GM23248 (cell line): ENCODE measurements around the gene ATE1. TPM values are rescaled to one million over a fixed set of nuclear protein-coding genes. Genes with fewer than 3 reads are reported as not detected.

Experiments used
- DNase-seq: peaks from one replicate; pipeline ENCODE4 v3.0.0-alpha.2; 2015
- H2AFZ ChIP-seq: fragments of 200-600 bp; sonication (generic); 2 replicates; pipeline ENCODE4 v1.6.1; 2016; ENCODE audit warnings: antibody characterized with exemption
- H3F3A ChIP-seq: fragments of 200-600 bp; sonication (generic); 2 replicates; pipeline ENCODE4 v1.6.1; 2016; ENCODE audit warnings: mild to moderate bottlenecking, antibody characterized with exemption, mixed run types; ENCODE audit not compliant: insufficient read depth
- H3K27ac ChIP-seq: fragments of 200-600 bp; sonication (generic); 2 replicates; pipeline ENCODE4 v1.5.1; 2016; ENCODE audit warnings: mild to moderate bottlenecking
- H3K27me3 ChIP-seq: fragments of 200-600 bp; sonication (generic); replicated peaks from 2 replicates; pipeline ENCODE4 v1.6.1; 2016; ENCODE audit warnings: mild to moderate bottlenecking; ENCODE audit not compliant: insufficient read depth
- H3K36me3 ChIP-seq: fragments of 200-600 bp; sonication (generic); 2 replicates; pipeline ENCODE4 v1.6.1; 2016; ENCODE audit warnings: low read depth, mild to moderate bottlenecking
- H3K4me1 ChIP-seq: fragments of 200-600 bp; sonication (generic); 2 replicates; pipeline ENCODE4 v1.6.1; 2016; ENCODE audit warnings: mild to moderate bottlenecking; ENCODE audit not compliant: insufficient read depth
- H3K4me2 ChIP-seq: fragments of 200-600 bp; sonication (generic); one replicate; pipeline ENCODE4 v1.6.1; 2016; ENCODE audit warnings: mild to moderate bottlenecking; ENCODE audit not compliant: unreplicated experiment
- H3K4me3 ChIP-seq: fragments of 200-600 bp; sonication (generic); 2 replicates; pipeline ENCODE4 v1.5.1; 2016; ENCODE audit warnings: mild to moderate bottlenecking
- H3K79me2 ChIP-seq: fragments of 200-600 bp; sonication (generic); 2 replicates; pipeline ENCODE4 v1.6.1; 2016; ENCODE audit warnings: mild to moderate bottlenecking; ENCODE audit not compliant: insufficient read depth
- H3K9ac ChIP-seq: fragments of 200-600 bp; sonication (generic); 2 replicates; pipeline ENCODE4 v1.6.1; 2016; ENCODE audit warnings: mild to moderate bottlenecking
- H3K9me2 ChIP-seq: fragments of 200-600 bp; sonication (generic); 2 replicates; pipeline ENCODE4 v1.6.1; 2016; ENCODE audit warnings: mixed run types, mild to moderate bottlenecking, moderate library complexity; ENCODE audit not compliant: insufficient read depth
- H3K9me3 ChIP-seq: fragments of 200-600 bp; sonication (generic); one replicate; pipeline ENCODE4 v1.6.1; 2017; ENCODE audit warnings: low read depth
- H4K20me1 ChIP-seq: fragments of 200-600 bp; sonication (generic); 2 replicates; pipeline ENCODE4 v1.6.0; 2016; ENCODE audit not compliant: insufficient read depth
- EZH2 ChIP-seq: fragments of 200-600 bp; sonication (generic); IDR thresholded peaks from 2 replicates; pipeline ENCODE4 v1.6.1; 2018; ENCODE audit warnings: antibody characterized with exemption, mild to moderate bottlenecking; ENCODE audit not compliant: insufficient read depth, poor library complexity, severe bottlenecking
- EZH2phosphoT487 ChIP-seq: fragments of 200-600 bp; sonication (generic); IDR thresholded peaks from 2 replicates; pipeline ENCODE4 v1.6.1; 2018; ENCODE audit warnings: antibody characterized with exemption, moderate library complexity, mild to moderate bottlenecking, low read depth; ENCODE audit not compliant: insufficient read depth
- WGBS, 2 experiments: methylation state at CpG; one replicate each; pipeline ENCODE4 v1.1.6; 2015 to 2017; ENCODE audit warnings: low lambda C conversion rate in 2 of 2, low coverage in 1 of 2; ENCODE audit errors: missing lambda C conversion rate in 2 of 2; 5-methylcytosine and 5-hydroxymethylcytosine counted together
- in situ Hi-C: fragments of 300-500 bp; cut with MboI; formaldehyde crosslinking; loops from 2 replicates; pipeline ENCODE4 v1.15.0; 2020
- polyA plus RNA-seq: library from polyadenylated mRNA; unstranded; fragments of >200 nt; fragmentation: Nextera tagmentation; extraction: Ambion mirVana; gene quantifications from 2 replicates; pipeline ENCODE4 v1.2.1, GENCODE V29; 2016
- total RNA-seq: library from RNA; depleted of rRNA; stranded (reverse); fragments of >200 nt; shearing (Covaris generic); gene quantifications from 2 replicates; pipeline ENCODE4 v1.2.3, GENCODE V29; 2014

The ATE1 gene
- total and polyA plus RNA-seq, 2 experiments from 2014 or later = 14.8 to 19.1 TPM

- in situ Hi-C loops = no loop called here
- no peak overlapping the region for H2AFZ ChIP-seq
- no peak overlapping the region for H3K4me2 ChIP-seq
- peaks cover 5% of the 10 kb centered on the region; the same call in 1 of the 2 replicates for H3K4me1 ChIP-seq
- no peaks in the 10 kb centered on the region for H3K79me2 ChIP-seq
- H3F3A ChIP-seq = peaks cover 4% of the 10 kb centered on the region; the same call in 1 of the 2 replicates
- no peaks in the 10 kb centered on the region for H4K20me1 ChIP-seq
- no peaks in the 10 kb centered on the region for H3K36me3 ChIP-seq
- no peak overlapping the region for H3K9ac ChIP-seq
- H3K4me3 ChIP-seq = no peak overlapping the region
- 73 to 75% methylated on average over 4 of the region's 4 CpGs for WGBS, 2 experiments
- no peaks in the 10 kb centered on the region for H3K9me2 ChIP-seq
- TF ChIP-seq EZH2phosphoT487 (no peak), EZH2 (no peak)
- H3K27me3 ChIP-seq = no peaks in the 10 kb centered on the region
- no peak overlapping the region for H3K27ac ChIP-seq
- DNase-seq = no peak
- no peaks in the 10 kb centered on the region for H3K9me3 ChIP-seq
These were observed 115.8 kb downstream of the ATE1 start for GRCh38 chr10:121812031-121812430.

- Histone ChIP-seq H3K4me2 (no peak overlapping the region), H3K9me3 (no peaks in the 10 kb centered on the region), H2AFZ (no peak overlapping the region), H3K9me2 (no peaks in the 10 kb centered on the region), H3K27me3 (no peaks in the 10 kb centered on the region), H3K36me3 (no peaks in the 10 kb centered on the region), H3K9ac (no peak overlapping the region), H3K4me3 (no peak overlapping the region), H3F3A (peaks cover 4% of the 10 kb centered on the region; the same call in 1 of the 2 replicates), H3K4me1 (peaks cover 5% of the 10 kb centered on the region; the same call in 1 of the 2 replicates), H4K20me1 (no peaks in the 10 kb centered on the region), H3K27ac (no peak overlapping the region), H3K79me2 (no peaks in the 10 kb centered on the region)
- 95 to 98% methylated on average over 2 of the region's 2 CpGs for WGBS, 2 experiments
- in situ Hi-C loops = no loop called here
- no peak for TF ChIP-seq EZH2
- no peak for TF ChIP-seq EZH2phosphoT487
- no peak for DNase-seq
These were observed 116.4 kb downstream of the ATE1 start for GRCh38 chr10:121811386-121811785.

GRCh38 chr10:121808835-121809234 lies 119.0 kb downstream of the ATE1 start:
- no peaks in the 10 kb centered on the region for H3K9me2 ChIP-seq
- DNase-seq = no peak
- H3K9me3 ChIP-seq = no peaks in the 10 kb centered on the region
- peaks cover 18% of the 10 kb centered on the region for H3F3A ChIP-seq
- 55 to 57% methylated on average over 2 of the region's 2 CpGs for WGBS, 2 experiments
- no peaks in the 10 kb centered on the region for H4K20me1 ChIP-seq
- H3K4me1 ChIP-seq = peaks cover 20% of the 10 kb centered on the region
- no peaks in the 10 kb centered on the region for H3K79me2 ChIP-seq
- H3K36me3 ChIP-seq = no peaks in the 10 kb centered on the region
- H2AFZ ChIP-seq = no peak overlapping the region
- no peak overlapping the region for H3K4me3 ChIP-seq
- no peak overlapping the region for H3K27ac ChIP-seq
- no peak overlapping the region for H3K4me2 ChIP-seq
- H3K27me3 ChIP-seq = no peaks in the 10 kb centered on the region
- TF ChIP-seq EZH2phosphoT487 (no peak), EZH2 (no peak)
- H3K9ac ChIP-seq = no peak overlapping the region
- in situ Hi-C loops = no loop called here

- Histone ChIP-seq H3K4me2 (peak overlapping the region; percentile 69), H4K20me1 (no peaks in the 10 kb centered on the region), H3K27ac (no peak overlapping the region; the same call in 1 of the 2 replicates), H3K9me3 (no peaks in the 10 kb centered on the region), H3K36me3 (no peaks in the 10 kb centered on the region), H3K27me3 (no peaks in the 10 kb centered on the region), H3K9me2 (no peaks in the 10 kb centered on the region), H3F3A (peaks cover 14% of the 10 kb centered on the region), H3K4me1 (peaks cover 22% of the 10 kb centered on the region), H3K9ac (0 out of 2 replicates have a peak overlapping the region, but pooled peaks have one; percentile 20), H2AFZ (no peak overlapping the region), H3K79me2 (no peaks in the 10 kb centered on the region), H3K4me3 (peak overlapping the region; percentile 33)
- TF ChIP-seq EZH2 (no peak), EZH2phosphoT487 (peak; percentile 78; the same call in 1 of the 2 replicates)
- WGBS, 2 experiments = 0 to 1% methylated on average over 4 of the region's 4 CpGs
- DNase-seq = peak; percentile 90
- in situ Hi-C loops = no loop called here
These were observed 123.4 kb downstream of the ATE1 start for GRCh38 chr10:121804460-121804859.
